ENCODE data around the gene MRPS14.

GRCh38 chr1:175045097-175045496 lies 21.9 kb upstream of the MRPS14 start:
- TF ChIP-seq EZH2 (IDR thresholded peaks at IDR 0.05; ENCODE audit: borderline replicate concordance, insufficient read depth, low read depth, low read length, poor library complexity, severe bottlenecking) (no peak), CTCF (IDR thresholded peaks at IDR 0.05) (no peak)

Measured in B cell (primary cell).